ENCODE measurements around the gene SLC1A3.

The SLC1A3 gene

GRCh38 chr5:36692791-36693763 lies 86.7 kb downstream of the SLC1A3 start:
- Histone ChIP-seq H3K4me3 (ENCODE audit: insufficient read depth, low read depth, low read length) (peak overlapping the region; percentile 20), H3K27ac (ENCODE audit: insufficient read depth, low read depth, low read length, poor library complexity, severe bottlenecking) (no peak overlapping the region), H3K9me3 (ENCODE audit: control insufficient read depth, low read length) (no peaks in the 10 kb centered on the region), H3K36me3 (ENCODE audit: control insufficient read depth, insufficient read depth, low read length) (no peaks in the 10 kb centered on the region), H3K4me1 (ENCODE audit: control insufficient read depth, insufficient read depth, low read length) (no peaks in the 10 kb centered on the region), H3K27me3 (ENCODE audit: control insufficient read depth, insufficient read depth, low read length, poor library complexity, severe bottlenecking) (peaks cover 41% of the 10 kb centered on the region)
- 19 to 20% methylated on average over 44 of the region's 44 CpGs for WGBS, 2 experiments

GRCh38 chr5:36694351-36694750 lies 87.9 kb downstream of the SLC1A3 start:
- H3K36me3 ChIP-seq (ENCODE audit: control insufficient read depth, insufficient read depth, low read length), result no peaks in the 10 kb centered on the region
- no peak overlapping the region for H3K27ac ChIP-seq (ENCODE audit: insufficient read depth, low read depth, low read length, poor library complexity, severe bottlenecking)
- no peak overlapping the region for H3K4me3 ChIP-seq (ENCODE audit: insufficient read depth, low read depth, low read length)
- H3K9me3 ChIP-seq (ENCODE audit: control insufficient read depth, low read length), result no peaks in the 10 kb centered on the region
- H3K4me1 ChIP-seq (ENCODE audit: control insufficient read depth, insufficient read depth, low read length), result no peaks in the 10 kb centered on the region
- 89 to 92% methylated on average over 5 of the region's 5 CpGs for WGBS, 2 experiments
- peaks cover 36% of the 10 kb centered on the region for H3K27me3 ChIP-seq (ENCODE audit: control insufficient read depth, insufficient read depth, low read length, poor library complexity, severe bottlenecking)

- Histone ChIP-seq H3K27me3 (ENCODE audit: control insufficient read depth, insufficient read depth, low read length, poor library complexity, severe bottlenecking) (peaks cover 28% of the 10 kb centered on the region), H3K36me3 (ENCODE audit: control insufficient read depth, insufficient read depth, low read length) (no peaks in the 10 kb centered on the region), H3K4me3 (ENCODE audit: insufficient read depth, low read depth, low read length) (no peak overlapping the region), H3K9me3 (ENCODE audit: control insufficient read depth, low read length) (no peaks in the 10 kb centered on the region), H3K27ac (ENCODE audit: insufficient read depth, low read depth, low read length, poor library complexity, severe bottlenecking) (no peak overlapping the region), H3K4me1 (ENCODE audit: control insufficient read depth, insufficient read depth, low read length) (no peaks in the 10 kb centered on the region)
- 36 to 46% methylated on average over 7 of the region's 7 CpGs for WGBS, 2 experiments
Measured at GRCh38 chr5:36696059-36696673, 89.8 kb downstream of the SLC1A3 start.

GRCh38 chr5:36698031-36698430 lies 91.6 kb downstream of the SLC1A3 start:
- 89 to 91% methylated on average over 2 of the region's 2 CpGs for WGBS, 2 experiments

GRCh38 chr5:36701085-36701698 lies 94.8 kb downstream of the SLC1A3 start:
- no peaks in the 10 kb centered on the region for H3K9me3 ChIP-seq (ENCODE audit: control insufficient read depth, low read length)
- no peaks in the 10 kb centered on the region for H3K36me3 ChIP-seq (ENCODE audit: control insufficient read depth, insufficient read depth, low read length)
- H3K27me3 ChIP-seq (ENCODE audit: control insufficient read depth, insufficient read depth, low read length, poor library complexity, severe bottlenecking), result no peaks in the 10 kb centered on the region
- no peak overlapping the region for H3K4me3 ChIP-seq (ENCODE audit: insufficient read depth, low read depth, low read length)
- H3K4me1 ChIP-seq (ENCODE audit: control insufficient read depth, insufficient read depth, low read length), result no peaks in the 10 kb centered on the region
- no peak overlapping the region for H3K27ac ChIP-seq (ENCODE audit: insufficient read depth, low read depth, low read length, poor library complexity, severe bottlenecking)
- WGBS, 2 experiments, result 90% methylated on average over 3 to 4 of the region's 4 CpGs

More at GRCh38 chr5:36698031-36698430, 91.6 kb downstream of the SLC1A3 start:
- no peaks in the 10 kb centered on the region for H3K36me3 ChIP-seq (ENCODE audit: control insufficient read depth, insufficient read depth, low read length)
- no peak overlapping the region for H3K4me3 ChIP-seq (ENCODE audit: insufficient read depth, low read depth, low read length)
- no peaks in the 10 kb centered on the region for H3K9me3 ChIP-seq (ENCODE audit: control insufficient read depth, low read length)
- H3K27me3 ChIP-seq (ENCODE audit: control insufficient read depth, insufficient read depth, low read length, poor library complexity, severe bottlenecking), result peaks cover 9% of the 10 kb centered on the region
- H3K27ac ChIP-seq (ENCODE audit: insufficient read depth, low read depth, low read length, poor library complexity, severe bottlenecking), result no peak overlapping the region
- H3K4me1 ChIP-seq (ENCODE audit: control insufficient read depth, insufficient read depth, low read length), result no peaks in the 10 kb centered on the region

GRCh38 chr5:36703245-36703860 lies 96.9 kb downstream of the SLC1A3 start:
- Histone ChIP-seq H3K27ac (ENCODE audit: insufficient read depth, low read depth, low read length, poor library complexity, severe bottlenecking) (no peak overlapping the region), H3K4me1 (ENCODE audit: control insufficient read depth, insufficient read depth, low read length) (no peaks in the 10 kb centered on the region), H3K27me3 (ENCODE audit: control insufficient read depth, insufficient read depth, low read length, poor library complexity, severe bottlenecking) (no peaks in the 10 kb centered on the region), H3K4me3 (ENCODE audit: insufficient read depth, low read depth, low read length) (no peak overlapping the region), H3K9me3 (ENCODE audit: control insufficient read depth, low read length) (no peaks in the 10 kb centered on the region), H3K36me3 (ENCODE audit: control insufficient read depth, insufficient read depth, low read length) (no peaks in the 10 kb centered on the region)
- WGBS, 2 experiments, result 88 to 92% methylated on average over 5 of the region's 5 CpGs

- Histone ChIP-seq H3K9me3 (ENCODE audit: control insufficient read depth, low read length) (no peaks in the 10 kb centered on the region), H3K27me3 (ENCODE audit: control insufficient read depth, insufficient read depth, low read length, poor library complexity, severe bottlenecking) (no peaks in the 10 kb centered on the region), H3K4me3 (ENCODE audit: insufficient read depth, low read depth, low read length) (no peak overlapping the region), H3K4me1 (ENCODE audit: control insufficient read depth, insufficient read depth, low read length) (no peaks in the 10 kb centered on the region), H3K27ac (ENCODE audit: insufficient read depth, low read depth, low read length, poor library complexity, severe bottlenecking) (no peak overlapping the region), H3K36me3 (ENCODE audit: control insufficient read depth, insufficient read depth, low read length) (no peaks in the 10 kb centered on the region)
- WGBS, 2 experiments, result 100% methylated on average over 1 of the region's 1 CpG; no CpG with 5 or more reads in 1 of the 2 experiments
Measured at GRCh38 chr5:36704131-36704530, 97.7 kb downstream of the SLC1A3 start.

GRCh38 chr5:36705055-36705454 lies 98.6 kb downstream of the SLC1A3 start:
- Histone ChIP-seq H3K4me3 (ENCODE audit: insufficient read depth, low read depth, low read length) (no peak overlapping the region), H3K27me3 (ENCODE audit: control insufficient read depth, insufficient read depth, low read length, poor library complexity, severe bottlenecking) (no peaks in the 10 kb centered on the region), H3K9me3 (ENCODE audit: control insufficient read depth, low read length) (no peaks in the 10 kb centered on the region), H3K36me3 (ENCODE audit: control insufficient read depth, insufficient read depth, low read length) (no peaks in the 10 kb centered on the region), H3K4me1 (ENCODE audit: control insufficient read depth, insufficient read depth, low read length) (no peaks in the 10 kb centered on the region), H3K27ac (ENCODE audit: insufficient read depth, low read depth, low read length, poor library complexity, severe bottlenecking) (no peak overlapping the region)
- WGBS, 2 experiments, result 70 to 78% methylated on average over 3 of the region's 3 CpGs

- WGBS, 2 experiments, result 85 to 88% methylated on average over 4 of the region's 4 CpGs
- Histone ChIP-seq H3K36me3 (ENCODE audit: control insufficient read depth, insufficient read depth, low read length) (no peaks in the 10 kb centered on the region), H3K4me1 (ENCODE audit: control insufficient read depth, insufficient read depth, low read length) (no peaks in the 10 kb centered on the region), H3K9me3 (ENCODE audit: control insufficient read depth, low read length) (no peaks in the 10 kb centered on the region), H3K27me3 (ENCODE audit: control insufficient read depth, insufficient read depth, low read length, poor library complexity, severe bottlenecking) (no peaks in the 10 kb centered on the region), H3K27ac (ENCODE audit: insufficient read depth, low read depth, low read length, poor library complexity, severe bottlenecking) (no peak overlapping the region), H3K4me3 (ENCODE audit: insufficient read depth, low read depth, low read length) (no peak overlapping the region)
Measured at GRCh38 chr5:36706662-36707061, 100.3 kb downstream of the SLC1A3 start.

- H3K27ac ChIP-seq (ENCODE audit: insufficient read depth, low read depth, low read length, poor library complexity, severe bottlenecking), result no peak overlapping the region
- 82 to 98% methylated on average over 5 of the region's 5 CpGs for WGBS, 2 experiments
- no peaks in the 10 kb centered on the region for H3K36me3 ChIP-seq (ENCODE audit: control insufficient read depth, insufficient read depth, low read length)
- no peaks in the 10 kb centered on the region for H3K9me3 ChIP-seq (ENCODE audit: control insufficient read depth, low read length)
- no peak overlapping the region for H3K4me3 ChIP-seq (ENCODE audit: insufficient read depth, low read depth, low read length)
- H3K27me3 ChIP-seq (ENCODE audit: control insufficient read depth, insufficient read depth, low read length, poor library complexity, severe bottlenecking), result no peaks in the 10 kb centered on the region
- no peaks in the 10 kb centered on the region for H3K4me1 ChIP-seq (ENCODE audit: control insufficient read depth, insufficient read depth, low read length)
Measured at GRCh38 chr5:36708996-36709395, 102.6 kb downstream of the SLC1A3 start.

All from ectodermal cell (in vitro differentiated cells).